ENCODE measurements around the gene NACC2. TPM values are rescaled to one million over a fixed set of nuclear protein-coding genes. Genes with fewer than 3 reads are reported as not detected.

The NACC2 gene
- total RNA-seq, 4 donors from 2014 or later: 18.4 to 33.6 (median 22.4) TPM

- Histone ChIP-seq H3K4me1 (peaks cover 22 to 33% of the 10 kb centered on the region in 2 donors), H3K27ac (no peak overlapping the region)
Measured at GRCh38 chr9:136056546-136057235, 38.4 kb downstream of the NACC2 start.

GRCh38 chr9:136055715-136056545, 39.2 kb downstream of the NACC2 start:
- H3K27me3 ChIP-seq: no peaks in the 10 kb centered on the region
- no peaks in the 10 kb centered on the region for H3K9me3 ChIP-seq
- no peak overlapping the region for H3K27ac ChIP-seq
- DNase-seq: no peak
- no peaks in the 10 kb centered on the region for H3K36me3 ChIP-seq
- H3K4me3 ChIP-seq (replicated peaks in 1 of 3): no peak overlapping the region
- intact Hi-C loops (cut with DNase I): no loop called here
- peaks cover 26 to 40% of the 10 kb centered on the region in 2 donors for H3K4me1 ChIP-seq
- 80 to 85% methylated on average over 20 to 22 of the region's 30 CpGs for WGBS, 2 donors
- TF ChIP-seq CTCF (IDR thresholded peaks at IDR 0.05) (no peak), POLR2A (IDR thresholded peaks at IDR 0.05) (no peak)

More at GRCh38 chr9:136056546-136057235, 38.4 kb downstream of the NACC2 start:
- Histone ChIP-seq H3K36me3 (no peaks in the 10 kb centered on the region), H3K4me3 (replicated peaks in 1 of 3) (no peak overlapping the region), H3K27me3 (no peaks in the 10 kb centered on the region), H3K9me3 (no peaks in the 10 kb centered on the region)
- intact Hi-C loops (cut with DNase I): no loop called here
- 93 to 100% methylated on average over 7 to 9 of the region's 25 CpGs for WGBS, 2 donors
- no peak for DNase-seq
- no peak for TF ChIP-seq CTCF (IDR thresholded peaks at IDR 0.05)
- no peak for TF ChIP-seq POLR2A (IDR thresholded peaks at IDR 0.05)

- Histone ChIP-seq H3K4me3 (replicated peaks in 1 of 3) (no peak overlapping the region), H3K27ac (no peak overlapping the region), H3K27me3 (no peaks in the 10 kb centered on the region), H3K9me3 (no peaks in the 10 kb centered on the region), H3K36me3 (no peaks in the 10 kb centered on the region), H3K4me1 (peaks cover 30 to 37% of the 10 kb centered on the region in 2 donors)
- 92 to 96% methylated on average over 9 to 17 of the region's 18 CpGs for WGBS, 2 donors
- intact Hi-C loops (cut with DNase I): no loop called here
- no peak for TF ChIP-seq CTCF (IDR thresholded peaks at IDR 0.05)
- no peak for TF ChIP-seq POLR2A (IDR thresholded peaks at IDR 0.05)
- no peak for DNase-seq
Measured at GRCh38 chr9:136054798-136055714, 40.0 kb downstream of the NACC2 start.

- no peaks in the 10 kb centered on the region for H3K27me3 ChIP-seq
- no peak for TF ChIP-seq POLR2A (IDR thresholded peaks at IDR 0.05)
- no peak overlapping the region for H3K4me3 ChIP-seq (replicated peaks in 1 of 3)
- WGBS, 2 donors: 91 to 96% methylated on average over 5 to 9 of the region's 12 CpGs
- no peak overlapping the region for H3K27ac ChIP-seq
- peaks cover 30 to 37% of the 10 kb centered on the region in 2 donors for H3K4me1 ChIP-seq
- intact Hi-C loops (cut with DNase I): no loop called here
- DNase-seq: no peak
- no peaks in the 10 kb centered on the region for H3K9me3 ChIP-seq
- peaks cover 0 to 5% of the 10 kb centered on the region in 2 donors for H3K36me3 ChIP-seq
Measured at GRCh38 chr9:136054146-136054545, 40.9 kb downstream of the NACC2 start.

- no peak for DNase-seq
- peaks cover 0 to 7% of the 10 kb centered on the region in 2 donors for H3K36me3 ChIP-seq
- H3K27me3 ChIP-seq: no peaks in the 10 kb centered on the region
- 92 to 95% methylated on average over 5 to 7 of the region's 8 CpGs for WGBS, 2 donors
- no peak overlapping the region for H3K4me3 ChIP-seq (replicated peaks in 1 of 3)
- H3K4me1 ChIP-seq: peaks cover 30 to 37% of the 10 kb centered on the region in 2 donors
- intact Hi-C loops (cut with DNase I): no loop called here
- H3K9me3 ChIP-seq: no peaks in the 10 kb centered on the region
- H3K27ac ChIP-seq: no peak overlapping the region
- TF ChIP-seq CTCF (IDR thresholded peaks at IDR 0.05): no peak
- no peak for TF ChIP-seq POLR2A (IDR thresholded peaks at IDR 0.05)
Measured at GRCh38 chr9:136053757-136054142, 41.3 kb downstream of the NACC2 start.
